Fibroblast of the aortic adventitia (primary cell): ENCODE data around the gene TFF2. TPM values are rescaled to one million over a fixed set of nuclear protein-coding genes. Genes with fewer than 3 reads are reported as not detected.

Source experiments
- DNase-seq: peaks from one replicate; pipeline ENCODE4 v3.0.0-alpha.2; 2010; ENCODE audit warnings: low read depth
- H3K4me3 ChIP-seq: 2 replicates; pipeline ENCODE4 v1.5.1; 2011; ENCODE audit warnings: low read depth, mild to moderate bottlenecking, control low read depth, low read length, moderate library complexity
- CTCF ChIP-seq: IDR thresholded peaks from 2 replicates; pipeline ENCODE4 v1.5.1; 2011; ENCODE audit warnings: mild to moderate bottlenecking, low read length, control low read depth, inconsistent platforms; ENCODE audit not compliant: insufficient read depth
- total RNA-seq: library from RNA; depleted of rRNA; stranded (reverse); fragments of >200 nt; gene quantifications from 2 replicates; pipeline ENCODE4 v1.2.3, GENCODE V29; 2012; ENCODE audit warnings: low replicate concordance

The TFF2 gene
- total RNA-seq, 1 donor = not detected

DNA sequence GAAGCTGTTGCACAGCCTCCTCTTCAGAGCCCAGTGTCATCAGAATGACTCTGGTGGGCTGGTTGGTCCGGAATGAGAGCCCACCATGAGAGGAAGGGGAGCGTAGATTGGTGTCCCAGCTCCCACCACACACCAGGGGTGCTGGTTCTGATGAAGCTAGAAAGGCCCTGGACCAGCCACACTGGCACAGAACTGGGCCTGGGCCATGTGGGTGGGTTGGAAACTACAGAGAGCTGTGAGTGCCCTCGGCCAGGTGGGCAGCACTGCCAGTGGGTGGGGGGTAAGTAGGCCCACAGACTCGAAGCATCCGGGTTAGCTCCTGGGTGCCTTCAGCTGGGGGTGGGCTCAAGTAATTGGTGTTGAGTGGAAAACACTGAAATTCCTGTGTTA, 27.2 kb upstream of the TFF2 start:
- DNase-seq = no peak
- TF ChIP-seq CTCF = no peak
- H3K4me3 ChIP-seq = no peak overlapping the region

GRCh38 chr21:42377211-42377950, 26.6 kb upstream of the TFF2 start:
- DNase-seq = no peak
- TF ChIP-seq CTCF = no peak
- H3K4me3 ChIP-seq = no peak overlapping the region

GRCh38 chr21:42376338-42376982, 25.7 kb upstream of the TFF2 start:
- no peak for TF ChIP-seq CTCF
- no peak for DNase-seq
- no peak overlapping the region for H3K4me3 ChIP-seq

DNA sequence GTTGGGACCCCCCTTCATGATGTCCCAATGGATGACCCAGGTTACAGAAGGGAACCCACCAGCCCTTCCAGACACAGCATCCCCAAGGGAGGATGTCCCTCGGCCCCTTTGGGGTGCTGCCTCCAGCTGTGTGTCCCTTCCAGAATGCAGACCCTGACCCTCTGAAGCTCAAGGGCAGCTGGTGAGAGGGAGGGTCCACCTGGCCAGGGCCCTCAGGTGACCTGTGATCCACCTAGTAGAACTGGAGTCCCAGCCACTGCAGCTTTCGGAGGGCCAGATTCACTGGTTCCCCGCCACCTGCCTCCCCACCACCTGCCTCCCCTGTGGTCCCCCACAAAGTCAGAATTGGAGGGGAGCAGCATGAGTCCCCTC, 25.2 kb upstream of the TFF2 start:
- no peak for DNase-seq
- no peak for TF ChIP-seq CTCF
- H3K4me3 ChIP-seq = no peak overlapping the region

- TF ChIP-seq CTCF = no peak
- no peak for DNase-seq
- no peak overlapping the region for H3K4me3 ChIP-seq
Measured at GRCh38 chr21:42375506-42375905, 24.7 kb upstream of the TFF2 start.

DNA sequence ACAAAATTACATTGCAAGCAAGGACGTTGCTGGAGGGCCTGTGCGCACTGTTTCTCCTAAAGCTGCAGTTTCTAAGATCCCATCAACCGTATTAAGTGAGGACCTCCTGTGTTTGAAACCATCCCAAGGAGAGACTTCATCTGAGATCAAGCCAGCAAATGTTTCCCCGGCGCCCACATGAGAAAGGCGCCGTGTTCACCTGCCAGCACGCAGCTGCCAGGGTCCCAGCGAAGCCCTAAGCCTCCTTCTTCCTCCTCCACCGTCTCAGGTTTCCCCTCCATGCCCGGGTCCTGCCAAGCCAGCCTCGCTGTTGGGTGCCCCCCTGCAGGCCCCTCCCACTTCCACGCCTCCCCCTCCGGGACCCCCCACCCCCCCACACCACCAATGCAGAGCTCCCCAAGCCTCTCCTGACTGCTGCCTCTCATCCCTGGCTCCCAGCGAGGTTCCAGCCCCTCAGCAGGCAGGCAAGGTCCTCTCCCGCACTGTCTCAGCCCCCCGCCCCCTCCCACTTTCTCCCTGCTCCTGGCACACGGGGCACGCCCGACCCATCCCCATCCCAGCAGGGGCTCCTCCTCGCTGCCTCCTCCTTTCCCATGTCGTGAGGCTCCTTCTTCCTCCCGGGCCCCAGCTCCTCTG, 24.2 kb upstream of the TFF2 start:
- no peak for DNase-seq
- no peak overlapping the region for H3K4me3 ChIP-seq
- no peak for TF ChIP-seq CTCF
